IPS-18c (cell line): ENCODE measurements around the gene TRPM3.

ENCODE experiments used
- H3K4me3 ChIP-seq: 2 replicates; pipeline ENCODE4 v1.7.0; 2013; ENCODE audit warnings: low read depth, mild to moderate bottlenecking, low read length, moderate library complexity; ENCODE audit not compliant: insufficient read depth
- H3K9me3 ChIP-seq: one replicate; pipeline ENCODE4 v1.6.1; 2013; ENCODE audit warnings: mild to moderate bottlenecking, low read length, moderate library complexity; ENCODE audit not compliant: control insufficient read depth, insufficient read depth

The TRPM3 gene

DNA sequence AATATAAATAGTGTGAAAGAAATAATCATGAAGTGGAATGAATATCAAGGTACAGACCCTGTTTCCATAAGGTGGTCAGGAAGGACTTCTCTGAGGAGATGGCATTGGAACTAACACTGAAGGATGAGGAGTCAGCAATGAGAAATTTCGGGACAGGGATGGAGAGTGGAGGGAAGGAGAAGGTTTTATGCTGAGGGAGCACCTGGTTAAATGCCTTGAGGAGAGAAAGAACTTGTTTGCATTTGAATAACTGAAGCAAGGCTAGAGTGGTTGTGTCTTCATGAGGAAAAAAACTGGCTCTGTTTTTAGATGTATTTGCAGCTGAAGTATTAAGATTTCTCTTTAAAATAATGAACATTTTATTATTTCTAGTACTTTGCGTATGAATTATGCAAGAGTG is 180.8 kb downstream of the TRPM3 start:
- Histone ChIP-seq H3K9me3 (no peaks in the 10 kb centered on the region), H3K4me3 (no peak overlapping the region)

GRCh38 chr9:70936536-70936935 is 184.9 kb downstream of the TRPM3 start:
- H3K4me3 ChIP-seq: no peak overlapping the region
- no peaks in the 10 kb centered on the region for H3K9me3 ChIP-seq

DNA sequence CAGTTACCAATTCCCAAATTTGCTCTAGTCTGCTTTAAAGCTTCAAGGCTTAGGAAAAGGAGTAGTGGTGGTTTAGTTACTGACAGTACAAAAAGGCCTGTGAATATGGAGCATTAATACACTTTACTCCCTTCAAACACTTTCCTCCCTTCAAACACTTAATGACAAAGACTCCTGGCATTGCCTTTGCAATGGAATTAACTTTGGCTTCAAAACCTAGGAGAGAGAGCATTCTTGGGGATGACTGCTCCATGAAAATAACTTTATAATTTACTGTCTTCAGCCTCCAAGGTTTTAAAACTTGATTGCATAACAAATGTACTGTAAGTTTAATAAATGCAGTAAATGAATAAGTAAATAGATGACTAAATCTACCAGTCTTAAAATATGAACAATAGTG is 185.6 kb downstream of the TRPM3 start:
- H3K4me3 ChIP-seq: no peak overlapping the region
- H3K9me3 ChIP-seq: no peaks in the 10 kb centered on the region

DNA sequence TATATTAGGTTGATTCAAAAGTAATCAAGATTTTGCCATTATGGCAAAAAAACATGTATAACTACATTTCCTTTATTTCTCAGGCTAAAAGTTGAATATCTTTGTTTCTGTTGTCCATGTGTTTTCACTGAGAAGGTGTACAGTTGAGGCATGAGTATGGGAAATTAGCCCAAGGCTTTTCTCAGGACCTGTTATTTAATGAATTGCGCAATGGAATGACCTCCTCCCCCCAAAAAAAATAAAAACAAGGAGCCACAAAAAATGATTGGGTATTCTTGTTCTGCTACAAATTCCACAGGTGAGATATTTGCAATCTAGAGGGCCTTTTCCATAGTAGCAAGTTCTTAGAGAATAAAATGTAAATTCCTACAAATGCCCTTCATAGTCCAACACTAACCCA is 186.8 kb downstream of the TRPM3 start:
- H3K4me3 ChIP-seq: no peak overlapping the region
- H3K9me3 ChIP-seq: no peaks in the 10 kb centered on the region

DNA sequence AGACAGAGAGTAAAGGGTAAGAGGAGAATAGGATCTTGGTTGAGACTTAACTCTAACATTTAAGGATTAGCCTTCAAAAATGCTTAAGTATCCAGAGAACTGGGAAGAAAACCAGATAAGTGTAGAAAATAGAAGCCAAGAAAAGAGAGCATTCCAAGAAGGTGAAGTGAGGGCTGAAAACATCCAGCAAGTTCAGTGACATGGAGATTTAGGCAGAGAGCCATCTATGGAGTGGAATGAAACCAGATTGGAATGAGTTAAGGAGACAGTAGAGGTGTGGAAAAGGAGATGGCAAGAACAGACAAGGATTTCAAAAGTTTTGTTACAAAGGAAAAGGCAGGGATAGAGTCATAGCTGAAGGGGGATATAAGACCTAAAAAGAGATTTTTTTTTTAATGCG is 188.1 kb downstream of the TRPM3 start:
- Histone ChIP-seq H3K9me3 (no peaks in the 10 kb centered on the region), H3K4me3 (no peak overlapping the region)

GRCh38 chr9:70932097-70932496 is 189.3 kb downstream of the TRPM3 start:
- Histone ChIP-seq H3K4me3 (no peak overlapping the region), H3K9me3 (no peaks in the 10 kb centered on the region)

DNA sequence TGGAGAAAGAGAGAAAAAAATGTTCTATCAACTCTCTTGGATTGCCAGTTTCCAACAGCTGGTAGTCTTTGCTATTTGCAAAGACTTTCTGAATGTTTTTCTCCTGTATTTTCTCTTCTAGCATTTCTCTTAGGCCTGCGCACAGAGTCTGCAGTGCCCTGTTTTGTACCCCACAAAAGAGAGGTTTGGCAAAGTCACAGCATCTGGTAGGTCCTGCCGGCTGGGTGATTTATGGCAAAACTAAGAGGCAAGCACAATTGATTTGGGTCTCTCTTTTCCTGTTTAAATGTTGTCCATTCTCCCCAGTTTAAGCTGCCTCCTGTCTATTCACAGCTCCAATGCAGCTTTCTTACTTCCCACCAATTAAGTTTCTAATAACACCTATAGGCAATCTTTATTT is 193.9 kb downstream of the TRPM3 start:
- no peaks in the 10 kb centered on the region for H3K9me3 ChIP-seq
- no peak overlapping the region for H3K4me3 ChIP-seq

GRCh38 chr9:70924895-70925547 is 196.4 kb downstream of the TRPM3 start:
- Histone ChIP-seq H3K4me3 (no peak overlapping the region), H3K9me3 (no peaks in the 10 kb centered on the region)

GRCh38 chr9:70924380-70924779 is 197.0 kb downstream of the TRPM3 start:
- H3K4me3 ChIP-seq: no peak overlapping the region
- no peaks in the 10 kb centered on the region for H3K9me3 ChIP-seq

DNA sequence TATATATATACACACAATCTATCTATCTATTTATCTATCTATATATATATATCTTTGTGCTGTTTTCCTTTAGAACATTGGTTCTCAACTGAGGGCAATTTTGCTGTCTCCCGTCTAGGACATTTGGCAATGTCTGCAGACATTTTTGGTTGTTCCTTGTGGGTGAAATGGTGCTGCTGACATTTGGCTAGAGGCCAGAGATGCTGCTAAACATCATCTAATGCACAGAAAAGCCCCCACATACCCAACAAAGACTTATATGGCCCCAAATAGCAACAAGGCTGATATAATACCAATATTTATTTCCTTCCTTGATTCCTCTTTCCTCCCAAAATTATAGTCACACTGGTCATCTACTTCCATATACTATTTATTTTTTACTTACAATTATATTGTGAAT is 197.5 kb downstream of the TRPM3 start:
- Histone ChIP-seq H3K9me3 (no peaks in the 10 kb centered on the region), H3K4me3 (no peak overlapping the region)

DNA sequence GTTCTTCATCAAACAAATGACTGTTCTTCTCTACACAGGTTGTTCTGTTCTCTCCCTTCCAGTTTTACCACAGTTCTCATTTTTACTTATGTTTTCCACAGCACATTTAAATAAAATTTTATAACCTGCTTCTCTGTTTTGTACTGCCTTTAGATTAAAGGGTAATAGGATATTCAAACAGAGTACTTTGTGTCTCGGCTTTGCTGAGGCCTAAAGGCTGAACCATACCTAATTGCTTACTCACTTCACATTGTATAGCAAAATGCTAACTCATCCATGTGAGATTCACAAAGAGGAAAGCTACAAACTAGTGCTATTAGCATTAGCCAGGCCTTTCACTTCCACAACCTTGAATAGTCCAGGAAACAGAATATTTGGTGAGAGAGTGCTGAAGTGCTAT is 200.3 kb downstream of the TRPM3 start:
- H3K9me3 ChIP-seq: no peaks in the 10 kb centered on the region
- no peak overlapping the region for H3K4me3 ChIP-seq

DNA sequence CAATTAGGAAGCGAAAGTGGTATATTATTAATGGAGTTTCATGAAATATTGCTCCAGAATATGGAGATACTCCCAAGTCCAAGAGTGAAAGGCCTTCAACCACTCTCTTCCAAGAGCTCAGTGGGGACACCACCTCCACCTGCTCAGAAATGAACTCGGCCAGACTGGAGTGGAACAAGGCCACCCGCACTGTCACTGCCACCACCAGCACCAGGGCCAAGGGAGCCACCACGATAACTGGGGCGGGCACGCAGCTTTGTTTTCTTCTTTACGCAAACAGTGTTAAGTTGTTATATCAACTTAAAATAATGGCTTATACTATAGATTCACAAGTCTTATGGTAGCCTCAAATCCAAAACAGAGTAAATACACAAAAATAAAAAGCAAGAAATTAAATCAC is 204.1 kb downstream of the TRPM3 start:
- H3K4me3 ChIP-seq: no peak overlapping the region
- no peaks in the 10 kb centered on the region for H3K9me3 ChIP-seq

GRCh38 chr9:70911791-70912190 is 209.6 kb downstream of the TRPM3 start:
- no peaks in the 10 kb centered on the region for H3K9me3 ChIP-seq
- H3K4me3 ChIP-seq: no peak overlapping the region

DNA sequence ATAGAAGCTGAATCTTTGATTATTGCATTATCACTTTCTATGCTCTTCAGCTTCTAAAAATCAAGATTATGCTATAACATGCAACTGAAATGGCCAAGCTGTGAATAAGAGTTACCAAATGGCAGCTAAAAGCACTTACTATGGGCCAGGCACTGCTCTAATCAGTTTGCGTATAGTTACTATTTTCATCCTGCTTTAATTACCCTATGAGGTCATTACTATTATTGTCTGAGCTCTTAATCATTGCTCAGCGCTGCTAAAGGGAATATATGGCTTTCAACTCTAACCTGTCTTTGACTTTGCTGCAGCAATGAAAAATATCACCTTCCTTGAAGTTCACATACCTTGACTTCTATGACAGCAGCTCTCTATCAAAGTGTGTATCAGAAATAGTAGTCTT is 210.8 kb downstream of the TRPM3 start:
- no peak overlapping the region for H3K4me3 ChIP-seq
- no peaks in the 10 kb centered on the region for H3K9me3 ChIP-seq

- no peaks in the 10 kb centered on the region for H3K9me3 ChIP-seq
- H3K4me3 ChIP-seq: no peak overlapping the region
Observed at GRCh38 chr9:70902692-70903131, 218.7 kb downstream of the TRPM3 start.

DNA sequence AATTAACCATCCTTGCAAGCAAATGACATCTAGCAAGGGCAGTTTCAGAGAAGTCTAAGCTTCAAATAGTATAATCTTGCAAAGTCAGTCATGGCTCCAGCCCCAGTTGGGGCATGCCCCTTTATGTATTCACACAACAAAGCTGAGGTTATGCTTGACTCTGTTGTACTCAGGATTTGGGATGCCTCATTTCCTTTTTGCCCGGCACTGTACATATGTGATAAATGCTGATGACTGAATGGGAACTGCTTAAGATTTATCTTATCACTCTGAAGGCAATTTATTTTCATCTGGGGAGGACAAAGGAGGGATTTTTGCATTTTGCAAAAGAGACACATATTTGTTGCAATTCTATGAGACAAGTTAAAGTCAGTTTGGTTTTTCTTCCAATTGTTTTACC is 219.2 kb downstream of the TRPM3 start:
- H3K4me3 ChIP-seq: no peak overlapping the region
- no peaks in the 10 kb centered on the region for H3K9me3 ChIP-seq

- no peak overlapping the region for H3K4me3 ChIP-seq
- no peaks in the 10 kb centered on the region for H3K9me3 ChIP-seq
Observed at GRCh38 chr9:70901746-70902145, 219.7 kb downstream of the TRPM3 start.

- no peaks in the 10 kb centered on the region for H3K9me3 ChIP-seq
- H3K4me3 ChIP-seq: no peak overlapping the region
Observed at GRCh38 chr9:70901013-70901412, 220.4 kb downstream of the TRPM3 start.

DNA sequence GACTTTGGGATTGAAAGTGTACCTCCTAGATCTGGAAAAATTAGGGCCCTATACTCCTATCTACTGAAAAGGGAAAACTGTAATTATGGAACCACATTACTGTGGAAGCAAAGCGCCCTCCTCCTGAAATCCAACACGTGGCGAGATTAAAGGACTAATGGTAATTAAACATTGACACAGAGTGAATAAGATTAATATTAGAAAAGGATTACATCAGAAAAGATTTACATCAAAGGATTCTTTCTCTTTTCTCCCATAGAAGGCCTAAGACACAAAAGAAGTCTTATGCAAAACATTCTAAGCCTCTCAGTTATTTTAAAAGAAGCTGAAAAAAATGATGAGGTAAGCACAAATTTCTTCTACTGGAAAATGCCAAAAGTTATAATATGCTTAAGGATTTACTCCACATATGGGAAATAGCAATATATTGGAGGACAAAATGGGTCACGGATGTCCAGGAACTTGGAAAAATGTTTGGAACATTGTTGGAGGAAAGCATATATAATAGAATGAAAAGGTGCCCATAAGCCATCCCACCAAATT is 227.8 kb downstream of the TRPM3 start:
- Histone ChIP-seq H3K9me3 (no peaks in the 10 kb centered on the region), H3K4me3 (no peak overlapping the region)
